ENCODE data around the gene FBXW7. TPM values are rescaled to one million over a fixed set of nuclear protein-coding genes. Genes with fewer than 3 reads are reported as not detected.

Gene FBXW7
- total and polyA plus RNA-seq, 2 of the 13 experiments (the other 11 are each of a cell fraction or from before 2014, with no cell fraction given): 5.0 to 40.9 TPM

DNA sequence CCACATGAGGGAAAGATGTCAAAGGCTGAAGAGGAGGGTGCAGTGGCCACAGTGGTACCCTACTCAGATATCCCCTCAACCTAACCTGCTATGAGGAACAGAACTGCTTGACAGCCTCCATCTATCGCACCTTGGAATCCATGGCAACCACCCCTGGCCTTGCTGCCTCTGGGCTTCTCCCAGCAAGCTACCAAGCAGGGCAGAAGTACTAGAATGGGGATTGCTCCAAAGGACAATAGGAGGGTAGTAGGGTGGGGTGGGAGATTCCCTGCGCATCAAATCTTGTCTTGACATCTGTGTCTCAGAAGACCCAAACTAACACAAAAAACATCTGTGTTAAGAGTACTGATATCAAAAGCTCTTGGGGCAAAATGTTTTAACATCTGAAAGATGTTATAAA lies 118.2 kb downstream of the FBXW7 start:
- FAIRE-seq: no peak
- no peaks in the 10 kb centered on the region for H4K20me1 ChIP-seq (ENCODE audit: insufficient read depth, low read length)
- ChIA-PET CTCF (ENCODE audit: low intra/inter-chr PET ratio, low total read pairs) (no interaction called here), POLR2A (no interaction called here)
- H2AFZ ChIP-seq (ENCODE audit: low read length): no peak overlapping the region
- ATAC-seq: no peak
- no peaks in the 10 kb centered on the region for H3K27me3 ChIP-seq (ENCODE audit: control insufficient read depth in 1 of 2, insufficient read depth in 2 of 2, low read length in 2 of 2)
- H3K36me3 ChIP-seq (replicated peaks in 1 of 2; ENCODE audit: control insufficient read depth in 1 of 2, insufficient read depth in 2 of 2, low read length in 2 of 2): no peaks in the 10 kb centered on the region
- WGBS (ENCODE audit: low lambda C conversion rate): 100% methylated on average over 2 of the region's 2 CpGs
- intact Hi-C loops (cut with micrococcal nuclease; ENCODE audit: unreplicated experiment): no loop called here
- H3K4me1 ChIP-seq (ENCODE audit: insufficient read depth, low read length): peaks cover 29% of the 10 kb centered on the region
- H3K4me3 ChIP-seq (replicated peaks in 1 of 3; ENCODE audit: insufficient read depth in 1 of 3, low read depth in 2 of 3, low read length in 3 of 3): no peak overlapping the region
- BruUV-seq (replicated peaks): no TSS peak
- no peak overlapping the region for H3K27ac ChIP-seq (ENCODE audit: extremely low read length, insufficient read depth, low read length)
- H3K4me2 ChIP-seq (ENCODE audit: low read depth, low read length): no peak overlapping the region
- no peak overlapping the region for H3K9ac ChIP-seq (ENCODE audit: insufficient read depth, low read depth, low read length)
- no peak for DNase-seq (ENCODE audit: low spot score)
- H3K79me2 ChIP-seq (ENCODE audit: insufficient read depth, low read length): peaks cover 12% of the 10 kb centered on the region
- in situ Hi-C loops (cut with HindIII; ENCODE audit: extremely low pct_ligation_motif_present, low pct_unique_long_range_greater_than_20kb): no loop called here
- no peaks in the 10 kb centered on the region for H3K9me3 ChIP-seq (ENCODE audit: low read length)
- no peak for TF ChIP-seq RXRB (CRISPR knock-in tag; IDR thresholded peaks at IDR 0.05; ENCODE audit: borderline replicate concordance)
- TF ChIP-seq SIN3A (IDR thresholded peaks at IDR 0.05; ENCODE audit: borderline replicate concordance, low read depth, low read length): no peak
- TF ChIP-seq HNRNPK (IDR thresholded peaks at IDR 0.05; ENCODE audit: low read depth, low read length, poor library complexity, severe bottlenecking): no peak
- TF ChIP-seq, protein P1, sequence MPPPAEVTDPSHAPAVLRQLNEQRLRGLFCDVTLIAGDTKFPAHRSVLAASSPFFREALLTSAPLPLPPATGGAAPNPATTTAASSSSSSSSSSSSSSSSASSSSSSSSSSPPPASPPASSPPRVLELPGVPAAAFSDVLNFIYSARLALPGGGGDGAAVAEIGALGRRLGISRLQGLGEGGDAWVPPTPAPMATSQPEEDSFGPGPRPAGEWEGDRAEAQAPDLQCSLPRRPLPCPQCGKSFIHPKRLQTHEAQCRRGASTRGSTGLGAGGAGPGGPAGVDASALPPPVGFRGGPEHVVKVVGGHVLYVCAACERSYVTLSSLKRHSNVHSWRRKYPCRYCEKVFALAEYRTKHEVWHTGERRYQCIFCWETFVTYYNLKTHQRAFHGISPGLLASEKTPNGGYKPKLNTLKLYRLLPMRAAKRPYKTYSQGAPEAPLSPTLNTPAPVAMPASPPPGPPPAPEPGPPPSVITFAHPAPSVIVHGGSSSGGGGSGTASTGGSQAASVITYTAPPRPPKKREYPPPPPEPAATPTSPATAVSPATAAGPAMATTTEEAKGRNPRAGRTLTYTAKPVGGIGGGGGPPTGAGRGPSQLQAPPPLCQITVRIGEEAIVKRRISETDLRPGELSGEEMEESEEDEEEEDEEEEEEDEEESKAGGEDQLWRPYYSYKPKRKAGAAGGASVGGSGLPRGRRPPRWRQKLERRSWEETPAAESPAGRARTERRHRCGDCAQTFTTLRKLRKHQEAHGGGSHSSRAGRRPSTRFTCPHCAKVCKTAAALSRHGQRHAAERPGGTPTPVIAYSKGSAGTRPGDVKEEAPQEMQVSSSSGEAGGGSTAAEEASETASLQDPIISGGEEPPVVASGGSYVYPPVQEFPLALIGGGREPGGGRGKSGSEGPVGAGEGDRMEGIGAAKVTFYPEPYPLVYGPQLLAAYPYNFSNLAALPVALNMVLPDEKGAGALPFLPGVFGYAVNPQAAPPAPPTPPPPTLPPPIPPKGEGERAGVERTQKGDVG (CRISPR knock-in tag; IDR thresholded peaks at IDR 0.05; ENCODE audit: borderline replicate concordance): no peak
- TF ChIP-seq ZNF850 (CRISPR knock-in tag; conservative IDR thresholded peaks at IDR 0.05): no peak
- no peak for TF ChIP-seq HNF4A (CRISPR knock-in tag; IDR thresholded peaks at IDR 0.05)
- TF ChIP-seq, protein P2, sequence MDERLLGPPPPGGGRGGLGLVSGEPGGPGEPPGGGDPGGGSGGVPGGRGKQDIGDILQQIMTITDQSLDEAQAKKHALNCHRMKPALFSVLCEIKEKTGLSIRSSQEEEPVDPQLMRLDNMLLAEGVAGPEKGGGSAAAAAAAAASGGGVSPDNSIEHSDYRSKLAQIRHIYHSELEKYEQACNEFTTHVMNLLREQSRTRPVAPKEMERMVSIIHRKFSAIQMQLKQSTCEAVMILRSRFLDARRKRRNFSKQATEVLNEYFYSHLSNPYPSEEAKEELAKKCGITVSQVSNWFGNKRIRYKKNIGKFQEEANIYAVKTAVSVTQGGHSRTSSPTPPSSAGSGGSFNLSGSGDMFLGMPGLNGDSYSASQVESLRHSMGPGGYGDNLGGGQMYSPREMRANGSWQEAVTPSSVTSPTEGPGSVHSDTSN (CRISPR knock-in tag; IDR thresholded peaks at IDR 0.05): no peak
- TF ChIP-seq ZNF615 (CRISPR knock-in tag; IDR thresholded peaks at IDR 0.05; ENCODE audit: borderline replicate concordance): no peak
- TF ChIP-seq, protein P3, sequence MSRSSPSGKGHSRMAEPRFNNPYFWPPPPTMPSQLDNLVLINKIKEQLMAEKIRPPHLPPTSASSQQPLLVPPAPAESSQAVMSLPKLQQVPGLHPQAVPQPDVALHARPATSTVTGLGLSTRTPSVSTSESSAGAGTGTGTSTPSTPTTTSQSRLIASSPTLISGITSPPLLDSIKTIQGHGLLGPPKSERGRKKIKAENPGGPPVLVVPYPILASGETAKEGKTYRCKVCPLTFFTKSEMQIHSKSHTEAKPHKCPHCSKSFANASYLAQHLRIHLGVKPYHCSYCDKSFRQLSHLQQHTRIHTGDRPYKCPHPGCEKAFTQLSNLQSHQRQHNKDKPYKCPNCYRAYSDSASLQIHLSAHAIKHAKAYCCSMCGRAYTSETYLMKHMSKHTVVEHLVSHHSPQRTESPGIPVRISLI (CRISPR knock-in tag; IDR thresholded peaks at IDR 0.05; ENCODE audit: borderline replicate concordance): no peak
- TF ChIP-seq, protein P4, sequence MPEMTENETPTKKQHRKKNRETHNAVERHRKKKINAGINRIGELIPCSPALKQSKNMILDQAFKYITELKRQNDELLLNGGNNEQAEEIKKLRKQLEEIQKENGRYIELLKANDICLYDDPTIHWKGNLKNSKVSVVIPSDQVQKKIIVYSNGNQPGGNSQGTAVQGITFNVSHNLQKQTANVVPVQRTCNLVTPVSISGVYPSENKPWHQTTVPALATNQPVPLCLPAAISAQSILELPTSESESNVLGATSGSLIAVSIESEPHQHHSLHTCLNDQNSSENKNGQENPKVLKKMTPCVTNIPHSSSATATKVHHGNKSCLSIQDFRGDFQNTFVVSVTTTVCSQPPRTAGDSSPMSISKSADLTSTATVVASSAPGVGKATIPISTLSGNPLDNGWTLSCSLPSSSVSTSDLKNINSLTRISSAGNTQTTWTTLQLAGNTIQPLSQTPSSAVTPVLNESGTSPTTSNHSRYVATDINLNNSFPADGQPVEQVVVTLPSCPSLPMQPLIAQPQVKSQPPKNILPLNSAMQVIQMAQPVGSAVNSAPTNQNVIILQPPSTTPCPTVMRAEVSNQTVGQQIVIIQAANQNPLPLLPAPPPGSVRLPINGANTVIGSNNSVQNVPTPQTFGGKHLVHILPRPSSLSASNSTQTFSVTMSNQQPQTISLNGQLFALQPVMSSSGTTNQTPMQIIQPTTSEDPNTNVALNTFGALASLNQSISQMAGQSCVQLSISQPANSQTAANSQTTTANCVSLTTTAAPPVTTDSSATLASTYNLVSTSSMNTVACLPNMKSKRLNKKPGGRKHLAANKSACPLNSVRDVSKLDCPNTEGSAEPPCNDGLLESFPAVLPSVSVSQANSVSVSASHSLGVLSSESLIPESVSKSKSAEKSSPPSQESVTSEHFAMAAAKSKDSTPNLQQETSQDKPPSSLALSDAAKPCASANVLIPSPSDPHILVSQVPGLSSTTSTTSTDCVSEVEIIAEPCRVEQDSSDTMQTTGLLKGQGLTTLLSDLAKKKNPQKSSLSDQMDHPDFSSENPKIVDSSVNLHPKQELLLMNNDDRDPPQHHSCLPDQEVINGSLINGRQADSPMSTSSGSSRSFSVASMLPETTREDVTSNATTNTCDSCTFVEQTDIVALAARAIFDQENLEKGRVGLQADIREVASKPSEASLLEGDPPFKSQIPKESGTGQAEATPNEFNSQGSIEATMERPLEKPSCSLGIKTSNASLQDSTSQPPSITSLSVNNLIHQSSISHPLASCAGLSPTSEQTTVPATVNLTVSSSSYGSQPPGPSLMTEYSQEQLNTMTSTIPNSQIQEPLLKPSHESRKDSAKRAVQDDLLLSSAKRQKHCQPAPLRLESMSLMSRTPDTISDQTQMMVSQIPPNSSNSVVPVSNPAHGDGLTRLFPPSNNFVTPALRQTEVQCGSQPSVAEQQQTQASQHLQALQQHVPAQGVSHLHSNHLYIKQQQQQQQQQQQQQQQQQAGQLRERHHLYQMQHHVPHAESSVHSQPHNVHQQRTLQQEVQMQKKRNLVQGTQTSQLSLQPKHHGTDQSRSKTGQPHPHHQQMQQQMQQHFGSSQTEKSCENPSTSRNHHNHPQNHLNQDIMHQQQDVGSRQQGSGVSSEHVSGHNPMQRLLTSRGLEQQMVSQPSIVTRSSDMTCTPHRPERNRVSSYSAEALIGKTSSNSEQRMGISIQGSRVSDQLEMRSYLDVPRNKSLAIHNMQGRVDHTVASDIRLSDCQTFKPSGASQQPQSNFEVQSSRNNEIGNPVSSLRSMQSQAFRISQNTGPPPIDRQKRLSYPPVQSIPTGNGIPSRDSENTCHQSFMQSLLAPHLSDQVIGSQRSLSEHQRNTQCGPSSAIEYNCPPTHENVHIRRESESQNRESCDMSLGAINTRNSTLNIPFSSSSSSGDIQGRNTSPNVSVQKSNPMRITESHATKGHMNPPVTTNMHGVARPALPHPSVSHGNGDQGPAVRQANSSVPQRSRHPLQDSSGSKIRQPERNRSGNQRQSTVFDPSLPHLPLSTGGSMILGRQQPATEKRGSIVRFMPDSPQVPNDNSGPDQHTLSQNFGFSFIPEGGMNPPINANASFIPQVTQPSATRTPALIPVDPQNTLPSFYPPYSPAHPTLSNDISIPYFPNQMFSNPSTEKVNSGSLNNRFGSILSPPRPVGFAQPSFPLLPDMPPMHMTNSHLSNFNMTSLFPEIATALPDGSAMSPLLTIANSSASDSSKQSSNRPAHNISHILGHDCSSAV (CRISPR knock-in tag; IDR thresholded peaks at IDR 0.05; ENCODE audit: borderline replicate concordance): no peak
- TF ChIP-seq WIZ (CRISPR knock-in tag; IDR thresholded peaks at IDR 0.05): no peak

Measured in HepG2 (cell line).